IPS-18c (cell line): ENCODE measurements around the gene GABRG3.

ENCODE experiments used
- H3K4me3 ChIP-seq: 2 replicates; pipeline ENCODE4 v1.7.0; 2013; ENCODE audit warnings: low read depth, mild to moderate bottlenecking, low read length, moderate library complexity; ENCODE audit not compliant: insufficient read depth
- H3K9me3 ChIP-seq: one replicate; pipeline ENCODE4 v1.6.1; 2013; ENCODE audit warnings: mild to moderate bottlenecking, low read length, moderate library complexity; ENCODE audit not compliant: control insufficient read depth, insufficient read depth

GABRG3 gene

DNA sequence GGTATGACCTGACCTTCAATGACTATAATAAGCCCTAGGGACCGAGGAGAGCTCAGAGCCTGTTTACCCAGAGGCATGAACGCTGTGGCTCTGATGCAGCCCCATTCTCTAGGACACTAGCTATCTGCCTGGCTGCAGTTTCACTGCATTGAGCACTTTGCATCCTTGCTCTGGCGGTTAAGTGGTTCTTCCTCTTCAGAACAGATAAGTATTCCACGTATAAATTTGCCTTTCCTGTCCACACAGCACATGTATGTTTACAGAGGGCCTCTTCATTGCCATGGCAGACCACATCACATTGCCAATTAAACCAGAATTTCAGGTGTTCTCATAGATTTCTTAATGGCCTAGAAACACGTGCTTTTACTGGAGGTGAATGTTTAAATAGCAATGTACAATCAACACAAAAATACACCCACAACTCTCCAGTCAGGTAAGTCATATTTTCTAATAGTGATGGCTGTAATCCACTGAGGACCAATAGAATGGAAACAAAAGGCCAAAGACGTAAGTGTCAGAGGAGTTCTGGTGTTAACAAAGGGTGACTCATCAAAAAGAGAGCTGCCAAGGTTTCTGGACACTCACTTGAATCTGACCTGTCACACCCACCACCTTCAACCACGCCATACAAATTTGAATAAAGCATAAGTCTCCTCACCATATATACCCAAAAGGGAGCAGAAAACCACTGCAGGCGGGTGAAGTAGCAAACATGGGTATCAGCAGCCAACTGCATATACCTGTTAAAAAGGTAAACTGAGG lies 574.7 kb downstream of the GABRG3 start:
- peaks cover 3% of the 10 kb centered on the region for H3K9me3 ChIP-seq

DNA sequence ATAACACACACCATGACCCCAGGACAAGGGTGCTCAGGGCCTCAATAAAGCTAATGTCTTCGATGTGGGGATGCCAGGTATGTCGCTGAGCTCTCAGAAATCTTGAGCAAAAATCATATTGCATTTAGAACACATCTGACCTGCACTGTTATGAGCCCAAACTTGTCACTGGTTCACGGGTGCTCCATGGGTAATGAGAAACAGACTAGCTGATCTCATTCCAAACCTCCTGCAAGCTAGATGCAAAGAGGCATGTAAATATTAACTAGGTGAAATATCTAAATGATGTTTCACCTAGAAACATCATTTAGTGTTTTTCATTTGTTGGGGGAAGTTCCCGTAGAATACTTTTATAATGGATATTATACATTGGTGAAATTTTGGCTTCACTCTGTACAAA lies 578.8 kb downstream of the GABRG3 start:
- Histone ChIP-seq H3K4me3 (no peak overlapping the region), H3K9me3 (peaks cover 4% of the 10 kb centered on the region)

More for the DNA sequence above, 574.7 kb downstream of the GABRG3 start:
- no peak overlapping the region for H3K4me3 ChIP-seq

GRCh38 chr15:27550635-27551034 lies 579.7 kb downstream of the GABRG3 start:
- no peak overlapping the region for H3K4me3 ChIP-seq
- H3K9me3 ChIP-seq, result peaks cover 5% of the 10 kb centered on the region

- no peak overlapping the region for H3K4me3 ChIP-seq
- peaks cover 2% of the 10 kb centered on the region for H3K9me3 ChIP-seq
Measured at GRCh38 chr15:27561816-27562215, 590.8 kb downstream of the GABRG3 start.

DNA sequence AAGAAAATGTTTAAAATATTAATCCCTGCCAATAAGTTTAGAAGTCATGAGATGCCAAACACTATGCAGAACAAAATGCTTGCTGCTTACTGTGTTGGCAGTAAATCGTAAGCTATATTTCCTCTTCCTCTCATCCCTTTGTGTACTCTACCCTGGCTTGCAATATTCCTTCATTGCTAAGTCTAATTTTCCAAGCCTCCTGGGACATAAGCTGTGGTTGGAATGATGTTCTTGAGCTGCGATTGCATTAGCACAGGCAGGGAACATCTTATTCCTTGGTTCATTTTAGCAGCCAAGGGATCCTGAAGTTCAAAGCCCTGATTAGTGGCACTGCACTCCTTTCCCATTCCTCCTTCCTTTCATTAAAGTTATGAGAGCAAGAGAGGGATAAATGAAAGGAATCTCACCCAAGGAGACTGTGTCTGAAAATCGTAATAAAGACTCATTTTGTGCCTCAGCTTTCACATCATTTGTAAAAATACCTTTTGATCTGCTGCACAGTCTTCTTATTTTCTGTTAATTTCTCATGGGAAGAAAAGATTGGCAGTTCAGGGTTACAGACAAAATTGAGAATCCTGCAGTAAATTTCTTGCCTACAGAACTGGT lies 592.9 kb downstream of the GABRG3 start:
- Histone ChIP-seq H3K4me3 (no peak overlapping the region), H3K9me3 (peaks cover 2% of the 10 kb centered on the region)

- Histone ChIP-seq H3K4me3 (no peak overlapping the region), H3K9me3 (peaks cover 2% of the 10 kb centered on the region)
Measured at GRCh38 chr15:27564656-27565055, 593.7 kb downstream of the GABRG3 start.

DNA sequence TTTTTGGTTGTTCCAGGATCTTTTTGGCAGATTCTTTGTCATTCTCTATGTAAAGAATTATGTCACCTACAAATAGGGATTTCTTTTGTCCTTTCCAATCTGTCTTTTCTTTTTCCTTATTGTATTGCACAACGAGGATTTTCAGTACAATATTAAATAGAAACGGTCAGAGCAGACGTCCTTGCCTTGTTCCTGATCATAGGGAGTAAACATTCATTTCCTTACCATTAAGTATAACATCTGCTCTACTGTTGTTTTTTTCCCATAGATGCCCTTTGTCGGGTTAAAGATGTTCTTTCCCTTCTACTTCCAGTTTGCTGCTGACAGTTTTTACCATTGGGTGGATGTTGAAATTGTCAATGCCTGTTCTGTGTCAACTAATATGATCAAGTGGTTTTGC lies 599.8 kb downstream of the GABRG3 start:
- Histone ChIP-seq H3K4me3 (no peak overlapping the region), H3K9me3 (no peaks in the 10 kb centered on the region)

GRCh38 chr15:27573805-27574485 lies 603.0 kb downstream of the GABRG3 start:
- no peaks in the 10 kb centered on the region for H3K9me3 ChIP-seq
- no peak overlapping the region for H3K4me3 ChIP-seq

- no peaks in the 10 kb centered on the region for H3K9me3 ChIP-seq
- no peak overlapping the region for H3K4me3 ChIP-seq
Measured at GRCh38 chr15:27574541-27575054, 603.6 kb downstream of the GABRG3 start.

DNA sequence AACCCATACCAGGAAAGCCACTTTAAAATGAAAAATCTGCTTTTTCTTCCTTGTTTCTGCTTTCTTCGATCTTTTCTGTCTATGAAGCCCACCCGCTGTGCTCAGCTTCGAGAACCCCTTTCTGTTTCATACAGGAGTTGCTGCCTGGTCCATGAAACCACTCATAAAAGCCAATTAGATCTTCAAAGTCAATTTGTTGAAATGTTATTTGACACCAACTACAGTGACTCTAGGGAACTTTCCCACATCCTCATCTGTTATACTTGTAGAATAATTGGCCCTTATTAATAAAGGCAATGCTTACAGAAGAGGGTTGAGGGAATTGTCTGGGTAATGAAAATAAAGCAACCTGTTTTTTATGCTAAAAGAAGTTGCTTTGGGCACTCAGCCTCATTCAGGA lies 604.5 kb downstream of the GABRG3 start:
- Histone ChIP-seq H3K9me3 (no peaks in the 10 kb centered on the region), H3K4me3 (no peak overlapping the region)

DNA sequence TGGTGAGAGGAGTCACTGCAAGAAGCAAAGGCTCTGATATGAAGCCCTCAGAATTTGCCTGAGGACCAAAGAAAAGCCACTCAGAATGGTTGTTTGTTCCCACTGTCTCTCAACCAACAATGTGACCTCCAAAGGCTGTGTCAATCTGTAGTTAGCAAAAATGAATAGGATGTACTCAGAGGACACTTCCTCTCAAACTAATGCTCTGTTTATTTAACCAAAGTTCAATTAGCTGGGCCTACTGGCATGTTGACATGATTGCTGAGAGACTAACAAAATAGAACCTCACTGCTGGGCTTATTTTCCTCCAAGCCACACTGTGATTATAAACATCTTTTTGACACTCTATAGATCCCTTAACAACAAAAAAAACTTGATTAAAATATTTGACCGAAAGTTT lies 605.6 kb downstream of the GABRG3 start:
- Histone ChIP-seq H3K4me3 (no peak overlapping the region), H3K9me3 (no peaks in the 10 kb centered on the region)

- H3K4me3 ChIP-seq, result no peak overlapping the region
- no peaks in the 10 kb centered on the region for H3K9me3 ChIP-seq
Measured at GRCh38 chr15:27579738-27580137, 608.8 kb downstream of the GABRG3 start.

DNA sequence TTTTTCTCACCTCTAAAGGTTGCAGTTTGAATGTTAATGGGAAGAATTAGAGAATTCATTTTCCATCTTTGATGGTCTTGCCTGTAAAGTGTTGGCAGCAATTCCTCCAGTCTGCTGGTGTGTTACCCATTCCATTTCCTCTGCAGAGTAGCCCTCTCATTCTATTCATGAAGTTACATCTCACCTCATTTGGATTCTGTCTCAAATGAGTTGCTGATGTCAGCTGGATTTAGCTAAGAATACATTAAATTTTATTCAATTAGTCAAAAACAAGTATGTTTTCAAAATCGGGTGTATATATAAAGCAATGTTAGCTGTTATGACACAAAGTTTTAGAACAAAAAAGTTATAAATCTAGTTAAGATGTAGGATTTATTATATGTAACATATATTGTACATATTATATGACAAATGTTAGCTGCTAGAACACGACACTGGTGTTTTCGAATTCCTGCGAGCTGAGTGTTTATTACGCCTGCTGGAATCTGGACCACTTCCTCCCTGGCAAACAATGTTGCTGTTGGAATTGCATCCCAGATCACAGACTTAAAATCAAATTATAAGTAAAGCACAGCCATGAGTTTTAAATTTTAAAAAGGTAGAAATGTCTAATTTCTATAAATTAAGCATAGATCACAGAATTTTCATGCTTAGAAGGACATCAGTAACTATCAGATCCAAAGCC lies 611.9 kb downstream of the GABRG3 start:
- Histone ChIP-seq H3K4me3 (no peak overlapping the region), H3K9me3 (no peaks in the 10 kb centered on the region)

DNA sequence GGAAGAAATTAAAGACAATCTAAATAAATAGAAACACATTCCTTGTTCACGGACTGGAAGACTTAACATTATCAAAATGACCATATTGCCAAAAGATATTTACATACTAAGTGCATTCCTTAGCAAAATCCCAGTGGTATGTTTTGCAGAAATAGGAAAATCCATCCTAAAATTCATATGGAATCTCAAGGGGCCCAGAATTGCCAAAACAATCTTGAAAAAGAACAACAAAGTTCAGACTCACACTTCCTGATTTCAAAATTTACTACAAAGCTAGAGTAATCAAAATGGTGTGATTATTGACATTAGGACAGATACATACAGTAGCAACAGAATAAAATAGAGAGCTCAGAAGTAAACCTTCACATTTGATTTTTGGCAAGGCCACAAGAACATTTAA lies 612.7 kb downstream of the GABRG3 start:
- no peaks in the 10 kb centered on the region for H3K9me3 ChIP-seq
- H3K4me3 ChIP-seq, result no peak overlapping the region

DNA sequence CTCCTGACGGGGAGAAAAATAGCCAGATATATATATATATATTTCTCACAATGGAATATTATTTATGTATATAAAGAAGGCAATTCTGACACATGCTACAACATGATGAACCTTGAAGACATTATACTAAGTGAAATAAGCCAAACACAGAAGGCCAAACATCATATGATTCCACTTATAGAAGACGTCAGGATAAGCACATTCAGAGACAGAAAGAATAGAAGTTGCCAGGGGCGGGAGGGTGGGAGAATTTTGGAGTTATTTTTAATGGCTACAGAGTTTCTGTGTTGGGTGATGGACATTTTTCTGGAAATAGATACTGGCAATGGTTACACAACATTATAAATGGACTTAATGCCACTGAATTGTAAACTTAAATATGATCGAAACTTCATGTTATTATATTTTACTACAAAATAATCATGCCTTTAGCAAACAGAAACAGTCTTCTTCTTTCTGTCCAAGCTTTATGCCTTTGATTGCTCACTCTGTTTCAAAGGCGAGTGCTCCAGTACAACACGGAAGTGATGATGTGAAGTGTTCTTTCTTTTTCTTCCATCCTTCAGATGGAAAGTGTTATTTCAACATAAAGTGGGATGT lies 614.2 kb downstream of the GABRG3 start:
- H3K4me3 ChIP-seq, result no peak overlapping the region
- H3K9me3 ChIP-seq, result no peaks in the 10 kb centered on the region

DNA sequence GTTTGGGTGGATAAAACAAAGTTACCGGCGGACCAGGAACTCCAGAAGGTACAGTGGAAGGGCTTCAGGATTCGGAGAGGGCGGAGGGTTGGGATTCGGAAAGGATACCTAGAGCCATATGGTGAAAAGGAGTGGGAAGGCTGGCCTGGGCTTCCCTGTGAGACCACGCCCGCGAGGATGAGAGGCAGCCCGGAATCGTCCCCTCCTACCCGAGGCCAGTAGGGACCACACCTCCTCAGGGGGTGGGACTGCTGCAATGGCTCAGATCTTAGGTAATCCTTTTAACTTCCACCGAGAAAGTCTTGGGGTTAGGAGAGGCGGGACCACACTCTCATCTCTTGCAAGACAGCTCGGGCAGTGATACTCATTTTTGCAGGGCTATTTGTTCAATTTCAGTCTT lies 616.8 kb downstream of the GABRG3 start:
- Histone ChIP-seq H3K4me3 (peak overlapping the region; percentile 36; the same call in 1 of the 2 replicates), H3K9me3 (no peaks in the 10 kb centered on the region)

- H3K4me3 ChIP-seq, result no peak overlapping the region
- H3K9me3 ChIP-seq, result no peaks in the 10 kb centered on the region
Measured at GRCh38 chr15:27589260-27589659, 618.3 kb downstream of the GABRG3 start.
